Suprapubic skin (tissue), 4 donors: Measurements from ENCODE around the gene C2orf92. TPM values are rescaled to one million over a fixed set of nuclear protein-coding genes. Genes with fewer than 3 reads are reported as not detected.
A peak's percentile ranks its signal among the peaks of the same experiment; 100 is the strongest.

Source experiments
- DNase-seq, 2 donors: peaks; one replicate each; pipeline ENCODE4 v3.0.0-alpha.2; 2019; ENCODE audit warnings: low spot score in 2 of 2
- H3K27ac ChIP-seq: fragments of 200-600 bp; sonication (generic); one replicate; pipeline ENCODE4 v1.5.1; 2019
- H3K27me3 ChIP-seq: fragments of 200-600 bp; sonication (generic); one replicate; pipeline ENCODE4 v1.5.1; 2019
- H3K36me3 ChIP-seq: fragments of 200-600 bp; sonication (generic); one replicate; pipeline ENCODE4 v1.5.1; 2019
- H3K4me1 ChIP-seq: fragments of 200-600 bp; sonication (generic); one replicate; pipeline ENCODE4 v1.5.1; 2019
- H3K4me3 ChIP-seq: fragments of 200-600 bp; sonication (generic); one replicate; pipeline ENCODE4 v1.5.1; 2019; ENCODE audit warnings: mild to moderate bottlenecking
- H3K9me3 ChIP-seq: fragments of 200-600 bp; sonication (generic); one replicate; pipeline ENCODE4 v1.5.1; 2019
- CTCF ChIP-seq, 2 donors: fragments of 200-600 bp in 1 of 2; fragments of 450-650 bp in 1 of 2; sonication (generic) in 1 of 2; IDR thresholded peaks; one replicate each; pipeline ENCODE4 v1.5.1; 2016 to 2019; ENCODE audit warnings: antibody characterized with exemption in 2 of 2, mild to moderate bottlenecking in 1 of 2, moderate library complexity in 1 of 2
- EP300 ChIP-seq: sonication (generic); formaldehyde crosslinking; IDR thresholded peaks from one replicate; pipeline ENCODE4 v1.6.1; 2017; ENCODE audit warnings: antibody characterized with exemption
- POLR2A ChIP-seq, 2 donors: fragments of 450-650 bp; IDR thresholded peaks; one replicate each; pipeline ENCODE4 v1.6.1; 2017; ENCODE audit warnings: antibody characterized with exemption in 2 of 2, mild to moderate bottlenecking in 2 of 2, moderate library complexity in 2 of 2
- POLR2AphosphoS5 ChIP-seq, 3 donors: sonication (generic); formaldehyde crosslinking; IDR thresholded peaks; one replicate each; pipeline ENCODE4 v1.6.1; 2017; ENCODE audit warnings: antibody characterized with exemption in 3 of 3
- WGBS: methylation state at CpG from one replicate; pipeline ENCODE4 v1.1.5; 2018; 5-methylcytosine and 5-hydroxymethylcytosine counted together
- total RNA-seq, 4 donors: library from RNA; depleted of rRNA; stranded (reverse); fragments of >200 nt; gene quantifications; one replicate each; pipeline ENCODE4 v1.1.0, GENCODE V29; 2016

The C2orf92 gene
- total RNA-seq, 4 donors from 2014 or later, result 4.5 to 45.7 (median 14.7) TPM

GRCh38 chr2:97688062-97688827 is 18.7 kb downstream of the C2orf92 start:
- H3K4me3 ChIP-seq, result no peak overlapping the region
- no peaks in the 10 kb centered on the region for H3K9me3 ChIP-seq
- H3K27me3 ChIP-seq, result no peaks in the 10 kb centered on the region
- TF ChIP-seq CTCF (IDR thresholded peaks at IDR 0.05) (no peak), POLR2AphosphoS5 (IDR thresholded peaks at IDR 0.05) (no peak), EP300 (no peak), POLR2A (IDR thresholded peaks at IDR 0.05) (no peak)
- no peak for DNase-seq
- H3K4me1 ChIP-seq, result no peaks in the 10 kb centered on the region
- H3K36me3 ChIP-seq, result no peaks in the 10 kb centered on the region
- 87% methylated on average over 10 of the region's 11 CpGs for WGBS
- no peak overlapping the region for H3K27ac ChIP-seq

- 60% methylated on average over 4 of the region's 6 CpGs for WGBS
- H3K4me3 ChIP-seq, result no peak overlapping the region
- H3K9me3 ChIP-seq, result no peaks in the 10 kb centered on the region
- no peaks in the 10 kb centered on the region for H3K4me1 ChIP-seq
- H3K36me3 ChIP-seq, result no peaks in the 10 kb centered on the region
- DNase-seq, result no peak
- no peak for TF ChIP-seq EP300
- TF ChIP-seq POLR2AphosphoS5 (IDR thresholded peaks at IDR 0.05), result no peak
- no peak for TF ChIP-seq CTCF (IDR thresholded peaks at IDR 0.05)
- TF ChIP-seq POLR2A (IDR thresholded peaks at IDR 0.05), result no peak
- no peaks in the 10 kb centered on the region for H3K27me3 ChIP-seq
- no peak overlapping the region for H3K27ac ChIP-seq
Observed at GRCh38 chr2:97691166-97691565, 21.7 kb downstream of the C2orf92 start.

DNA sequence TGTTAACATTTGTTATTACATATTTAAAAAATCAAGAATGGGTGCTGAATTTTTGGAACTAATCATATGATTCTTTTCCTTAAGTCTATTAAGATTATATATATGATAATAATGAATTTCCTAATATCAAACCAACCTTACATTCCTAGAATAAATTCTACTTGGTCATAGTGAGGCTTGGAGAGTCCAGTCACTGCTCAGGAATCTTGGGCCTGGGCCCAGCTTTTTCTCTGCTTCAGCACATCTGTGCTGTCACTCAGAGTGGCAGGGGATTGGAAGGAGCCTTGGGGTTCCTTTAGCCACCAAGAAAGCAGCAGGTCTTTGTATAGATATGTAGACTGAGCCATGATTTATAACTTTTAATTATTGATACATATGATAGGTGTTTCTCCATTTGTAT is 24.0 kb downstream of the C2orf92 start:
- H3K4me3 ChIP-seq, result no peak overlapping the region
- H3K36me3 ChIP-seq, result no peaks in the 10 kb centered on the region
- no peak for DNase-seq
- H3K9me3 ChIP-seq, result no peaks in the 10 kb centered on the region
- TF ChIP-seq CTCF (IDR thresholded peaks at IDR 0.05) (no peak), EP300 (no peak), POLR2A (IDR thresholded peaks at IDR 0.05) (no peak), POLR2AphosphoS5 (IDR thresholded peaks at IDR 0.05) (no peak)
- H3K4me1 ChIP-seq, result peaks cover 5% of the 10 kb centered on the region
- no peak overlapping the region for H3K27ac ChIP-seq
- no peaks in the 10 kb centered on the region for H3K27me3 ChIP-seq

- WGBS, result 84% methylated on average over 5 of the region's 5 CpGs
- peaks cover 5% of the 10 kb centered on the region for H3K4me1 ChIP-seq
- TF ChIP-seq POLR2A (IDR thresholded peaks at IDR 0.05), result no peak
- TF ChIP-seq CTCF (IDR thresholded peaks at IDR 0.05), result no peak
- no peak for TF ChIP-seq EP300
- TF ChIP-seq POLR2AphosphoS5 (IDR thresholded peaks at IDR 0.05), result no peak
- H3K36me3 ChIP-seq, result no peaks in the 10 kb centered on the region
- no peak for DNase-seq
- H3K9me3 ChIP-seq, result no peaks in the 10 kb centered on the region
- H3K27ac ChIP-seq, result no peak overlapping the region
- H3K4me3 ChIP-seq, result no peak overlapping the region
- H3K27me3 ChIP-seq, result no peaks in the 10 kb centered on the region
Observed at GRCh38 chr2:97695744-97696143, 26.2 kb downstream of the C2orf92 start.

DNA sequence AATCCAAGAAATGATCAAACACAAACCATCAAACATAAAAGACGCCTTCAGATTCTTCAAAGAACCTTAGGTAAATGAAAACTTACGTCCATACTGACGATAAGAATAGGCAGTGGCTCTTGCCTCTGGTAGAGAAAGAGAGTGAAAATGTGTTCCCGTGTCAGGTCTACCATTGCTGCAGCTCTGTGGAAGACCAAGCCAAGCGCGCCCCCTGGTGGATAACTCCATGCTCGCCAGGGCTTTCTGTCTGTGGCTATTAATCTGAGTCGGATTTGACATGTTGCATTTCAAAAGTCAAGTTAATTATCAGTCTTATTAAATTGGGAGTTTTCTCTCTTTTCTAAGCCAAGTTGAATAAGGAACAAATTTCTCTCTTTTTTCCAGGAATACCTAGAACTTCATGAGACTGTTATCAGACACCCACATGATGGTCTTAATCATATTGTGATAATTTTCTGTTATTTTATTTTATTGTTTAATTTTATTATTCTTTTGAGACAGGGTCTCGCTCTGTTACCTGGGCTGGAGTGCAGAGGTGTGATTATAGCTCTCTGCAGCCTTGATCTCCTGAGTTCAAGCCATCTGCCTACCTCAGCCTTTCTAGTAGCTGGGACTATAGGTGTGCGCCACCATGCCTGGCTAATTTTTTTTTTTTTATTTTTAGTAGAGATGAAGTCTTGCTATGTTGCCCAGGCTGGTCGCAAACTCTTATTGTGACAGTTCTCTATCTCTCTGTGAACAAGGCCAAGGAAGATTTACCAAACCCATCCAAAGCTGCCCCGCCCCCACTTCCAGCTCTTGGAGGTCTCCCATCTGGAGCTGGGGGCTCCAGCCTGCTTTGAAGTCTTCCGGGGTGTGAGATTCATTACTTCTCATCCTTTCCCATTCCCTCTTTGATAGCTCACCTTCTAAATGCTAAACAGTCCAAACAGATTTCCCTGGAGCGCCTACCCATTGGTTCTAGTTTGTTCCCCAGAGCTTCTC is 28.0 kb downstream of the C2orf92 start:
- WGBS, result 30% methylated on average over 14 of the region's 14 CpGs
- H3K36me3 ChIP-seq, result no peaks in the 10 kb centered on the region
- H3K27ac ChIP-seq, result no peak overlapping the region
- DNase-seq, result peak; percentile 94
- H3K4me3 ChIP-seq, result no peak overlapping the region
- TF ChIP-seq EP300 (no peak), CTCF (IDR thresholded peaks at IDR 0.05) (peak; percentile 85 to 97)
- peaks cover 5% of the 10 kb centered on the region for H3K4me1 ChIP-seq
- H3K9me3 ChIP-seq, result no peaks in the 10 kb centered on the region
- no peaks in the 10 kb centered on the region for H3K27me3 ChIP-seq
